A549 (cell line): ENCODE results near the gene REV1. TPM values are rescaled to one million over a fixed set of nuclear protein-coding genes. Genes with fewer than 3 reads are reported as not detected.
A peak's percentile ranks its signal among the peaks of the same experiment; 100 is the strongest.

Experiments used
- ATAC-seq, 2 experiments: fragments of 200-7000 bp in 1 of 2; fragments of >200 bp in 1 of 2; cut with Nextera tagmentation in 1 of 2; cut with Tn5 transposase in 1 of 2; 3 replicates each; pipeline versions ENCODE4 v1.8.0 to v1.9.1; 2018 to 2020; ENCODE audit warnings: mild to moderate bottlenecking in 1 of 2, moderate library complexity in 1 of 2
- CTCF ChIA-PET: fragments of 300-600 bp; sonication (Branson Sonifier 250); formaldehyde crosslinking; extraction: SDS; loops from one replicate; lab custom pipeline; 2021; ENCODE audit warnings: antibody characterized with exemption, inconsistent platforms; lab: Yijun Ruan, JAX
- POLR2A ChIA-PET: fragments of 350-600 bp; formaldehyde crosslinking; extraction: SDS; loops from one replicate; lab custom pipeline; 2021; ENCODE audit warnings: antibody characterized with exemption, inconsistent platforms; lab: Yijun Ruan, JAX
- DNase-seq, 2 experiments: peaks; one replicate each; pipeline versions ENCODE4 v3.0.0 to v3.0.0-alpha.2; 2011 to 2016; ENCODE audit warnings: low read depth in 1 of 2, low spot score in 1 of 2
- FAIRE-seq: peaks from 2 replicates; lab custom pipeline; 2011; peaks lifted over from hg19 to GRCh38; lab: Jason Lieb, UNC
- H3K27ac ChIP-seq, 2 experiments: fragments of >200 bp; sonication (Bioruptor Twin); formaldehyde crosslinking; 3 replicates each; pipeline ENCODE4 v1.5.1; 2016 to 2017
- H3K4me1 ChIP-seq: fragments of >200 bp; sonication (Bioruptor Twin); formaldehyde crosslinking; 3 replicates; pipeline ENCODE4 v1.6.1; 2016
- H3K4me2 ChIP-seq: fragments of >200 bp; sonication (Bioruptor Twin); formaldehyde crosslinking; 3 replicates; pipeline ENCODE4 v1.6.1; 2016
- H3K4me3 ChIP-seq: fragments of >200 bp; sonication (Bioruptor Twin); formaldehyde crosslinking; 3 replicates; pipeline ENCODE4 v1.5.1; 2016
- H3K9me3 ChIP-seq: fragments of >200 bp; sonication (Bioruptor Twin); formaldehyde crosslinking; 3 replicates; pipeline ENCODE4 v1.6.1; 2016
- BHLHE40 ChIP-seq: IDR thresholded peaks from 2 replicates; pipeline ENCODE4 v1.6.1; 2012; ENCODE audit warnings: low read depth, low read length, inconsistent platforms
- CBX2 ChIP-seq: fragments of 200-600 bp; sonication (generic); IDR thresholded peaks from 2 replicates; pipeline ENCODE4 v1.6.1; 2016; ENCODE audit warnings: low read depth, mild to moderate bottlenecking, borderline replicate concordance
- CBX8 ChIP-seq: fragments of 200-600 bp; sonication (generic); IDR thresholded peaks from 2 replicates; pipeline ENCODE4 v1.6.1; 2016
- CHD2 ChIP-seq: fragments of 150-350 bp; IDR thresholded peaks from 2 replicates; pipeline ENCODE4 v1.6.1; 2014; ENCODE audit warnings: low read length; ENCODE audit not compliant: partially characterized antibody
- EHF ChIP-seq: fragments of 250-450 bp; sonication (Bioruptor Pico); IDR thresholded peaks from 2 replicates; pipeline ENCODE4 v1.5.0; 2020; ENCODE audit warnings: mild to moderate bottlenecking
- EHMT2 ChIP-seq: fragments of 200-600 bp; sonication (generic); IDR thresholded peaks from 2 replicates; pipeline ENCODE4 v1.6.1; 2016; ENCODE audit warnings: antibody characterized with exemption, low read depth, mild to moderate bottlenecking, moderate library complexity
- EP300 ChIP-seq, 2 experiments: fragments of >200 bp; sonication (Bioruptor Twin); formaldehyde crosslinking; IDR thresholded peaks; 2 replicates in 1 of 2; 3 replicates in 1 of 2; pipeline ENCODE4 v1.6.1; 2016 to 2017
- FOSL2 ChIP-seq, 2 experiments: fragments of 450-650 bp in 1 of 2; fragments of >200 bp in 1 of 2; sonication (Bioruptor Twin) in 1 of 2; formaldehyde crosslinking; IDR thresholded peaks; 2 replicates each; pipeline versions ENCODE4 v1.5.0 to v1.6.1; 2016 to 2020; ENCODE audit warnings: mild to moderate bottlenecking in 1 of 2, moderate library complexity in 1 of 2
- HOXB5 ChIP-seq: fragments of 250-450 bp; sonication (Bioruptor Pico); IDR thresholded peaks from 2 replicates; pipeline ENCODE4 v1.5.0; 2020; ENCODE audit warnings: mild to moderate bottlenecking, moderate library complexity
- JUN ChIP-seq, 2 experiments: fragments of >200 bp; sonication (Bioruptor Twin); formaldehyde crosslinking; IDR thresholded peaks; 2 replicates in 1 of 2; 3 replicates in 1 of 2; pipeline ENCODE4 v1.6.1; 2016 to 2017
- KDM1A ChIP-seq: fragments of 200-600 bp; sonication (generic); IDR thresholded peaks from 2 replicates; pipeline ENCODE4 v1.6.1; 2016; ENCODE audit warnings: low read depth, mild to moderate bottlenecking
- KDM5A ChIP-seq: fragments of 200-600 bp; sonication (generic); IDR thresholded peaks from 2 replicates; pipeline ENCODE4 v1.6.1; 2016; ENCODE audit warnings: antibody characterized with exemption, mild to moderate bottlenecking
- PHF8 ChIP-seq: fragments of 200-600 bp; sonication (generic); IDR thresholded peaks from 2 replicates; pipeline ENCODE4 v1.6.1; 2016; ENCODE audit warnings: low read depth, mild to moderate bottlenecking, antibody characterized with exemption, moderate library complexity, borderline replicate concordance
- POLR2A ChIP-seq: IDR thresholded peaks from 2 replicates; pipeline ENCODE4 v1.6.1; 2012; ENCODE audit warnings: mild to moderate bottlenecking, low read length
- POLR2AphosphoS2 ChIP-seq: conservative IDR thresholded peaks from 2 replicates; pipeline ENCODE4 v1.6.1; 2012; ENCODE audit warnings: low read length, improper control_type of control experiment, inconsistent platforms
- RARB ChIP-seq: fragments of 250-450 bp; sonication (Bioruptor Pico); IDR thresholded peaks from 2 replicates; pipeline ENCODE4 v1.8.0; 2021; ENCODE audit warnings: mild to moderate bottlenecking, moderate library complexity
- RNF2 ChIP-seq: fragments of 200-600 bp; sonication (generic); IDR thresholded peaks from 2 replicates; pipeline ENCODE4 v1.6.1; 2016; ENCODE audit warnings: low read depth, mild to moderate bottlenecking, antibody characterized with exemption, moderate library complexity, borderline replicate concordance
- ZNF302 ChIP-seq: fragments of 250-450 bp; sonication (Bioruptor Pico); IDR thresholded peaks from 2 replicates; pipeline ENCODE4 v1.9.0; 2021; ENCODE audit warnings: inconsistent platforms, mild to moderate bottlenecking, moderate library complexity
- WGBS: methylation state at CpG from one replicate; pipeline ENCODE4 v1.1.6; 2017; ENCODE audit errors: missing lambda C conversion rate; 5-methylcytosine and 5-hydroxymethylcytosine counted together
- polyA plus RNA-seq, 4 experiments: library from polyadenylated mRNA; depleted of rRNA in 3 of 4; stranded (reverse); fragments of >200 nt; fragmentation: RNase III in 1 of 4; extraction: RNeasy Plus Mini Kit Qiagen cat#74134 plus additional on column Dnase treatment in 1 of 4; gene quantifications; 2 replicates in 3 of 4; 3 replicates in 1 of 4; pipeline ENCODE4 v1.2.3, GENCODE V29; 2011 to 2017
- TF ChIP-seq, protein P1 (sequence below): fragments of >200 bp; sonication (Bioruptor Twin); formaldehyde crosslinking; IDR thresholded peaks from 2 replicates; pipeline ENCODE4 v1.6.1; 2016
- TF ChIP-seq, protein P2 (sequence below): fragments of 250-450 bp; sonication (Bioruptor Pico); IDR thresholded peaks from 2 replicates; pipeline ENCODE4 v1.5.0; 2021; ENCODE audit warnings: mild to moderate bottlenecking, moderate library complexity, borderline replicate concordance
- TF ChIP-seq, protein P3 (sequence below): fragments of 450-650 bp; IDR thresholded peaks from 2 replicates; pipeline ENCODE4 v1.6.1; 2014; ENCODE audit warnings: antibody characterized with exemption
- TF ChIP-seq, protein P4 (sequence below): fragments of >200 bp; sonication (Bioruptor Twin); formaldehyde crosslinking; IDR thresholded peaks from 3 replicates; pipeline ENCODE4 v1.5.1; 2016
- TF ChIP-seq, protein P5 (sequence below): fragments of >200 bp; sonication (Bioruptor Twin); formaldehyde crosslinking; IDR thresholded peaks from 3 replicates; pipeline ENCODE4 v1.6.1; 2016
- TF ChIP-seq, protein P6 (sequence below): fragments of 150-350 bp; IDR thresholded peaks from 2 replicates; pipeline ENCODE4 v1.6.1; 2014; ENCODE audit warnings: low read depth, mild to moderate bottlenecking, low read length
- TF ChIP-seq, protein P7 (sequence below): IDR thresholded peaks from 2 replicates; pipeline ENCODE4 v1.6.1; 2012; ENCODE audit warnings: low read depth, borderline replicate concordance

Gene REV1
- polyA plus RNA-seq, 2 of the 4 experiments (the other 2 are of a cell fraction): 12.8 to 36.2 TPM

DNA sequence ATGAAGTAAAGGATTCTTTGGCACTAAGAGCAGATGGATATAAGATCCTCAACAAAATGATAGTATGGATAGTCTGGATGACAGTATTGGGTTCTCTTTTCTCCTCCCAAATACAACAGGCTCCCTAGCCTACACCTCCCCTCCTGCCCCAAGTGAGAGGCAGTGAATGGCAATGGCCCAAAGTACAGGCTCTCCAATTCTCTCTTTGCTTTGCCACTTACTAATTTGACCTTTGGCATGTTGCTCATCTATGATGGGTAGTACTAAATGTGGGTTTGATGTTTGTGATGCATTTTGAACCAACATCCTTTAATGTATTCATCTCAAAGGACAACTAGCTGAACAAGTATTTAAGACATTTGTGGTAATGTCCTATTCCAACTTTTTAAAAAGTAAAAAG, 86.7 kb downstream of the REV1 start:
- POLR2A ChIA-PET: interaction anchor here (1.0 kb wide), 1 partner anchor 87 kb away, joined by 3 read pairs; the partner anchor contains the start of gene REV1

DNA sequence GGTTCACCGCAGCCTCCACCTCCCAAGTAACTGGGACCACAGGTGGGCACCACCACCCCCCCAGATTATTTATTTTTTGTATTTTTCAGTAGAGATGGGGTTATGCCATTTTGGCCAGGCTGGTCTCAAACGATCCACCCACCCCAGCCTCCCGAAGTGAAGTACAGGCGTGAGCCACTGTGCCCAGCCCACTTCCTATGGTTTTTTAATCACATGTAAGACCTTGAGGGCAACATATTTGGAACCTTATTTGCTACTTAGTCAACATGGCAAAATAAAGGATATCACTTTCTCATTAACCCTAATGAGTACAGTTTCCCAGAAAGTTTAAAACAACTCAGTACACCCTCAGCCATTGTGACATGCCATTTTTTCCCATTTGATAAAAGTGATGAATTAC, 88.0 kb downstream of the REV1 start:
- ChIA-PET CTCF (no interaction called here), POLR2A (no interaction called here)
- 95% methylated on average over 4 of the region's 4 CpGs for WGBS
- no peak for ATAC-seq
- Histone ChIP-seq H3K27ac (no peak overlapping the region), H3K4me1 (peaks cover 9% of the 10 kb centered on the region; the same call in 1 of the 3 replicates), H3K4me3 (no peak overlapping the region), H3K9me3 (no peaks in the 10 kb centered on the region), H3K4me2 (no peak overlapping the region)
- TF ChIP-seq POLR2A: no peak
- TF ChIP-seq, protein P1, sequence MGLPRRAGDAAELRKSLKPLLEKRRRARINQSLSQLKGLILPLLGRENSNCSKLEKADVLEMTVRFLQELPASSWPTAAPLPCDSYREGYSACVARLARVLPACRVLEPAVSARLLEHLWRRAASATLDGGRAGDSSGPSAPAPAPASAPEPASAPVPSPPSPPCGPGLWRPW: no peak
- TF ChIP-seq, protein P2, sequence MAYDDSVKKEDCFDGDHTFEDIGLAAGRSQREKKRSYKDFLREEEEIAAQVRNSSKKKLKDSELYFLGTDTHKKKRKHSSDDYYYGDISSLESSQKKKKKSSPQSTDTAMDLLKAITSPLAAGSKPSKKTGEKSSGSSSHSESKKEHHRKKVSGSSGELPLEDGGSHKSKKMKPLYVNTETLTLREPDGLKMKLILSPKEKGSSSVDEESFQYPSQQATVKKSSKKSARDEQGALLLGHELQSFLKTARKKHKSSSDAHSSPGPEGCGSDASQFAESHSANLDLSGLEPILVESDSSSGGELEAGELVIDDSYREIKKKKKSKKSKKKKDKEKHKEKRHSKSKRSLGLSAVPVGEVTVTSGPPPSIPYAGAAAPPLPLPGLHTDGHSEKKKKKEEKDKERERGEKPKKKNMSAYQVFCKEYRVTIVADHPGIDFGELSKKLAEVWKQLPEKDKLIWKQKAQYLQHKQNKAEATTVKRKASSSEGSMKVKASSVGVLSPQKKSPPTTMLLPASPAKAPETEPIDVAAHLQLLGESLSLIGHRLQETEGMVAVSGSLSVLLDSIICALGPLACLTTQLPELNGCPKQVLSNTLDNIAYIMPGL (CRISPR knock-in tag): no peak
- TF ChIP-seq, protein P3, sequence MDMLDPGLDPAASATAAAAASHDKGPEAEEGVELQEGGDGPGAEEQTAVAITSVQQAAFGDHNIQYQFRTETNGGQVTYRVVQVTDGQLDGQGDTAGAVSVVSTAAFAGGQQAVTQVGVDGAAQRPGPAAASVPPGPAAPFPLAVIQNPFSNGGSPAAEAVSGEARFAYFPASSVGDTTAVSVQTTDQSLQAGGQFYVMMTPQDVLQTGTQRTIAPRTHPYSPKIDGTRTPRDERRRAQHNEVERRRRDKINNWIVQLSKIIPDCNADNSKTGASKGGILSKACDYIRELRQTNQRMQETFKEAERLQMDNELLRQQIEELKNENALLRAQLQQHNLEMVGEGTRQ: no peak
- no peak for TF ChIP-seq EP300 (IDR thresholded peaks at IDR 0.05)
- TF ChIP-seq POLR2AphosphoS2: no peak
- TF ChIP-seq, protein P4, sequence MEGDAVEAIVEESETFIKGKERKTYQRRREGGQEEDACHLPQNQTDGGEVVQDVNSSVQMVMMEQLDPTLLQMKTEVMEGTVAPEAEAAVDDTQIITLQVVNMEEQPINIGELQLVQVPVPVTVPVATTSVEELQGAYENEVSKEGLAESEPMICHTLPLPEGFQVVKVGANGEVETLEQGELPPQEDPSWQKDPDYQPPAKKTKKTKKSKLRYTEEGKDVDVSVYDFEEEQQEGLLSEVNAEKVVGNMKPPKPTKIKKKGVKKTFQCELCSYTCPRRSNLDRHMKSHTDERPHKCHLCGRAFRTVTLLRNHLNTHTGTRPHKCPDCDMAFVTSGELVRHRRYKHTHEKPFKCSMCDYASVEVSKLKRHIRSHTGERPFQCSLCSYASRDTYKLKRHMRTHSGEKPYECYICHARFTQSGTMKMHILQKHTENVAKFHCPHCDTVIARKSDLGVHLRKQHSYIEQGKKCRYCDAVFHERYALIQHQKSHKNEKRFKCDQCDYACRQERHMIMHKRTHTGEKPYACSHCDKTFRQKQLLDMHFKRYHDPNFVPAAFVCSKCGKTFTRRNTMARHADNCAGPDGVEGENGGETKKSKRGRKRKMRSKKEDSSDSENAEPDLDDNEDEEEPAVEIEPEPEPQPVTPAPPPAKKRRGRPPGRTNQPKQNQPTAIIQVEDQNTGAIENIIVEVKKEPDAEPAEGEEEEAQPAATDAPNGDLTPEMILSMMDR: no peak
- TF ChIP-seq EHMT2: no peak
- TF ChIP-seq RARB (CRISPR knock-in tag): no peak
- TF ChIP-seq PHF8: no peak
- DNase-seq: no peak
- FAIRE-seq: no peak

More for the DNA sequence above, 86.7 kb downstream of the REV1 start:
- H3K4me2 ChIP-seq: no peak overlapping the region
- H3K9me3 ChIP-seq: no peaks in the 10 kb centered on the region
- H3K4me3 ChIP-seq: no peak overlapping the region
- CTCF ChIA-PET: interaction anchor here (0.6 kb wide), 1 partner anchor 51 kb away, joined by 3 read pairs; no protein-coding TSS in a partner anchor
- peaks cover 9% of the 10 kb centered on the region; the same call in 1 of the 3 replicates for H3K4me1 ChIP-seq
- TF ChIP-seq CHD2: no peak
- no peak for TF ChIP-seq EHF (CRISPR knock-in tag)
- TF ChIP-seq, protein P5, sequence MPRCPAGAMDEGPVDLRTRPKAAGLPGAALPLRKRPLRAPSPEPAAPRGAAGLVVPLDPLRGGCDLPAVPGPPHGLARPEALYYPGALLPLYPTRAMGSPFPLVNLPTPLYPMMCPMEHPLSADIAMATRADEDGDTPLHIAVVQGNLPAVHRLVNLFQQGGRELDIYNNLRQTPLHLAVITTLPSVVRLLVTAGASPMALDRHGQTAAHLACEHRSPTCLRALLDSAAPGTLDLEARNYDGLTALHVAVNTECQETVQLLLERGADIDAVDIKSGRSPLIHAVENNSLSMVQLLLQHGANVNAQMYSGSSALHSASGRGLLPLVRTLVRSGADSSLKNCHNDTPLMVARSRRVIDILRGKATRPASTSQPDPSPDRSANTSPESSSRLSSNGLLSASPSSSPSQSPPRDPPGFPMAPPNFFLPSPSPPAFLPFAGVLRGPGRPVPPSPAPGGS: no peak
- no peak for TF ChIP-seq ZNF302 (CRISPR knock-in tag)
- TF ChIP-seq JUN (IDR thresholded peaks at IDR 0.05): no peak
- no peak for TF ChIP-seq BHLHE40
- TF ChIP-seq PHF8: no peak
- no peak for TF ChIP-seq KDM5A
- FAIRE-seq (no peak), ATAC-seq (peak in 1 of 2 experiments; percentile 20; a peak in 1 of 6 replicates), DNase-seq (no peak)
- H3K27ac ChIP-seq: no peak overlapping the region

DNA sequence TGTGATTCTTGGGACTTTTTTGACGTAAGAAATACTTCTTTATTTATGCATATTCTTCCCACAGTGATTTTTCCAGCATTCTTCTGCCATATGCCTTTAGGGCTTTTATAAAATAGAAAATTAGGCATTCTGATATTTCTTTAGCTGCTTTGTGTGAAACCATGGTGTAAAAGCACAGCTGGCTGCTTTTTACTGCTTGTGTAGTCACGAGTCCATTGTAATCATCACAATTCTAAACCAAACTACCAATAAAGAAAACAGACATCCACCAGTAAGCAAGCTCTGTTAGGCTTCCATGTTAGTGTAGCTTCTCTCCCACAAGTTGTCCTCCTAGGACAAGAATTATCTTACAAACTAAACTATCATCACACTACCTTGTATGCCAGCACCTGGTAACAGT, 90.0 kb downstream of the REV1 start:
- ATAC-seq: no peak
- WGBS: 90% methylated on average over 2 of the region's 2 CpGs
- TF ChIP-seq, protein P6, sequence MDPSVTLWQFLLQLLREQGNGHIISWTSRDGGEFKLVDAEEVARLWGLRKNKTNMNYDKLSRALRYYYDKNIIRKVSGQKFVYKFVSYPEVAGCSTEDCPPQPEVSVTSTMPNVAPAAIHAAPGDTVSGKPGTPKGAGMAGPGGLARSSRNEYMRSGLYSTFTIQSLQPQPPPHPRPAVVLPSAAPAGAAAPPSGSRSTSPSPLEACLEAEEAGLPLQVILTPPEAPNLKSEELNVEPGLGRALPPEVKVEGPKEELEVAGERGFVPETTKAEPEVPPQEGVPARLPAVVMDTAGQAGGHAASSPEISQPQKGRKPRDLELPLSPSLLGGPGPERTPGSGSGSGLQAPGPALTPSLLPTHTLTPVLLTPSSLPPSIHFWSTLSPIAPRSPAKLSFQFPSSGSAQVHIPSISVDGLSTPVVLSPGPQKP: no peak
- TF ChIP-seq CBX2 (no peak), KDM1A (no peak), RNF2 (no peak), HOXB5 (CRISPR knock-in tag) (no peak), CBX8 (no peak), FOSL2 (IDR thresholded peaks at IDR 0.05) (no peak), FOSL2 (CRISPR knock-in tag; IDR thresholded peaks at IDR 0.05) (no peak)
- TF ChIP-seq, protein P7, sequence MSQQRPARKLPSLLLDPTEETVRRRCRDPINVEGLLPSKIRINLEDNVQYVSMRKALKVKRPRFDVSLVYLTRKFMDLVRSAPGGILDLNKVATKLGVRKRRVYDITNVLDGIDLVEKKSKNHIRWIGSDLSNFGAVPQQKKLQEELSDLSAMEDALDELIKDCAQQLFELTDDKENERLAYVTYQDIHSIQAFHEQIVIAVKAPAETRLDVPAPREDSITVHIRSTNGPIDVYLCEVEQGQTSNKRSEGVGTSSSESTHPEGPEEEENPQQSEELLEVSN: no peak
- TF ChIP-seq, protein P5: no peak

More for the DNA sequence above, 90.0 kb downstream of the REV1 start:
- H3K27ac ChIP-seq: no peak overlapping the region
- POLR2A ChIA-PET: no interaction called here
- H3K4me2 ChIP-seq: no peak overlapping the region
- peaks cover 9% of the 10 kb centered on the region; the same call in 1 of the 3 replicates for H3K4me1 ChIP-seq
- no peak for DNase-seq
- CTCF ChIA-PET: interaction anchor here (0.7 to 1.0 kb wide), 3 partner anchors 9 to 64 kb away, joined by 3 read pairs; no protein-coding TSS in a partner anchor
- FAIRE-seq: no peak
- no peak overlapping the region for H3K4me3 ChIP-seq
- no peaks in the 10 kb centered on the region for H3K9me3 ChIP-seq
